ENCODE results near the gene RBM18. TPM values are rescaled to one million over a fixed set of nuclear protein-coding genes. Genes with fewer than 3 reads are reported as not detected.
A peak's percentile ranks its signal among the peaks of the same experiment; 100 is the strongest.

The RBM18 gene
- 10 to 100 TPM; 20.9 to 26.5 (median 21.8) TPM for polyA plus RNA-seq

- peak; percentile 93 to 95 (median 94) for DNase-seq
- Mint-ChIP-seq H3K36me3 (peaks cover 0 to 5% (median 0%) of the 10 kb centered on the region in 3 donors), H3K4me3 (peak within 1 kb of the TSS; percentile 93 to 100 (median 98)), H3K27ac (peak within 1 kb of the TSS; percentile 99 to 100 (median 100)), H3K9me3 (no peaks in the 10 kb centered on the region), H3K4me1 (peaks cover 48 to 64% of the 10 kb centered on the region in 2 donors), H3K27me3 (ENCODE audit: low read depth in 3 of 3) (peaks cover 8 to 14% (median 14%) of the 10 kb centered on the region in 3 donors)
Measured at GRCh38 chr9:122264360-122265148, at the start of gene RBM18, which contains the start of gene MRRF. Gene RBM18, minus strand, starts transcription at chr9:122264840. Its CDS starts 3,348 bp downstream, at chr9:122261492. Gene MRRF, plus strand, starts transcription at chr9:122264882. Its CDS starts 6,010 bp downstream, at chr9:122270892.

- Mint-ChIP-seq H3K27me3 (ENCODE audit: low read depth in 3 of 3) (no peaks in the 10 kb centered on the region), H3K4me1 (no peaks in the 10 kb centered on the region), H3K36me3 (peaks cover 11 to 28% (median 22%) of the 10 kb centered on the region in 3 donors), H3K9me3 (no peaks in the 10 kb centered on the region), H3K27ac (no peak overlapping the region), H3K4me3 (no peak overlapping the region)
- no peak for DNase-seq
Measured at GRCh38 chr9:122314165-122314564, 49.5 kb upstream of the RBM18 start.

- no peaks in the 10 kb centered on the region for H3K9me3 Mint-ChIP-seq
- no peaks in the 10 kb centered on the region for H3K4me1 Mint-ChIP-seq
- no peak overlapping the region for H3K27ac Mint-ChIP-seq
- no peak overlapping the region for H3K4me3 Mint-ChIP-seq
- no peak for DNase-seq
- peaks cover 19 to 41% (median 27%) of the 10 kb centered on the region in 3 donors for H3K36me3 Mint-ChIP-seq
- H3K27me3 Mint-ChIP-seq (ENCODE audit: low read depth in 3 of 3): no peaks in the 10 kb centered on the region
Measured at GRCh38 chr9:122309861-122310260, 45.2 kb upstream of the RBM18 start.

GRCh38 chr9:122307925-122308324 is 43.3 kb upstream of the RBM18 start:
- Mint-ChIP-seq H3K4me1 (no peaks in the 10 kb centered on the region), H3K27ac (no peak overlapping the region), H3K4me3 (no peak overlapping the region), H3K9me3 (no peaks in the 10 kb centered on the region), H3K36me3 (peaks cover 16 to 22% (median 16%) of the 10 kb centered on the region in 3 donors), H3K27me3 (ENCODE audit: low read depth in 3 of 3) (no peaks in the 10 kb centered on the region)
- DNase-seq: no peak

- H3K36me3 Mint-ChIP-seq: peaks cover 12 to 29% (median 18%) of the 10 kb centered on the region in 3 donors
Measured at GRCh38 chr9:122307061-122307460, 42.4 kb upstream of the RBM18 start.

GRCh38 chr9:122302237-122303093 is 37.8 kb upstream of the RBM18 start:
- no peak for DNase-seq
- H3K9me3 Mint-ChIP-seq: no peaks in the 10 kb centered on the region
- no peak overlapping the region for H3K4me3 Mint-ChIP-seq
- no peak overlapping the region for H3K27ac Mint-ChIP-seq
- peaks cover 0 to 1% (median 0%) of the 10 kb centered on the region in 3 donors for H3K27me3 Mint-ChIP-seq (ENCODE audit: low read depth in 3 of 3)
- peaks cover 0 to 3% of the 10 kb centered on the region in 2 donors for H3K4me1 Mint-ChIP-seq
- peaks cover 10 to 33% (median 12%) of the 10 kb centered on the region in 3 donors for H3K36me3 Mint-ChIP-seq

More at GRCh38 chr9:122307061-122307460, 42.4 kb upstream of the RBM18 start:
- Mint-ChIP-seq H3K4me3 (no peak overlapping the region), H3K4me1 (no peaks in the 10 kb centered on the region), H3K9me3 (no peaks in the 10 kb centered on the region), H3K27me3 (ENCODE audit: low read depth in 3 of 3) (no peaks in the 10 kb centered on the region), H3K27ac (no peak overlapping the region)
- DNase-seq: no peak

- no peak overlapping the region for H3K4me3 Mint-ChIP-seq
- H3K4me1 Mint-ChIP-seq: peaks cover 0 to 3% of the 10 kb centered on the region in 2 donors
- H3K9me3 Mint-ChIP-seq: no peaks in the 10 kb centered on the region
- no peak for DNase-seq
- peaks cover 8 to 41% (median 20%) of the 10 kb centered on the region in 3 donors for H3K36me3 Mint-ChIP-seq
- no peak overlapping the region for H3K27ac Mint-ChIP-seq
- peaks cover 0 to 1% (median 0%) of the 10 kb centered on the region in 3 donors for H3K27me3 Mint-ChIP-seq (ENCODE audit: low read depth in 3 of 3)
Measured at GRCh38 chr9:122297512-122297911, 32.9 kb upstream of the RBM18 start.

GRCh38 chr9:122294531-122294930 is 29.9 kb upstream of the RBM18 start:
- H3K9me3 Mint-ChIP-seq: no peaks in the 10 kb centered on the region
- peaks cover 0 to 2% (median 0%) of the 10 kb centered on the region in 3 donors for H3K27me3 Mint-ChIP-seq (ENCODE audit: low read depth in 3 of 3)
- peaks cover 8 to 42% (median 26%) of the 10 kb centered on the region in 3 donors for H3K36me3 Mint-ChIP-seq
- no peak overlapping the region for H3K4me3 Mint-ChIP-seq
- DNase-seq: no peak
- H3K4me1 Mint-ChIP-seq: no peaks in the 10 kb centered on the region
- H3K27ac Mint-ChIP-seq: no peak overlapping the region

- Mint-ChIP-seq H3K27ac (no peak overlapping the region), H3K36me3 (peaks cover 14 to 42% (median 31%) of the 10 kb centered on the region in 3 donors), H3K9me3 (no peaks in the 10 kb centered on the region), H3K27me3 (ENCODE audit: low read depth in 3 of 3) (peaks cover 0 to 2% (median 0%) of the 10 kb centered on the region in 3 donors), H3K4me1 (no peaks in the 10 kb centered on the region), H3K4me3 (no peak overlapping the region)
- no peak for DNase-seq
Measured at GRCh38 chr9:122291458-122291857, 26.8 kb upstream of the RBM18 start.

- no peaks in the 10 kb centered on the region for H3K4me1 Mint-ChIP-seq
- H3K27me3 Mint-ChIP-seq (ENCODE audit: low read depth in 3 of 3): peaks cover 0 to 2% (median 0%) of the 10 kb centered on the region in 3 donors
- no peak overlapping the region for H3K4me3 Mint-ChIP-seq
- no peak overlapping the region for H3K27ac Mint-ChIP-seq
- H3K36me3 Mint-ChIP-seq: peaks cover 17 to 31% (median 28%) of the 10 kb centered on the region in 3 donors
- no peak for DNase-seq
- H3K9me3 Mint-ChIP-seq: no peaks in the 10 kb centered on the region
Measured at GRCh38 chr9:122287214-122287720, 22.6 kb upstream of the RBM18 start.

GRCh38 chr9:122286764-122287163 is 22.1 kb upstream of the RBM18 start:
- Mint-ChIP-seq H3K4me3 (no peak overlapping the region), H3K9me3 (no peaks in the 10 kb centered on the region), H3K27ac (no peak overlapping the region), H3K4me1 (no peaks in the 10 kb centered on the region), H3K27me3 (ENCODE audit: low read depth in 3 of 3) (no peaks in the 10 kb centered on the region), H3K36me3 (peaks cover 14 to 33% (median 30%) of the 10 kb centered on the region in 3 donors)
- DNase-seq: no peak

GRCh38 chr9:122281368-122281767 is 16.7 kb upstream of the RBM18 start:
- Mint-ChIP-seq H3K27me3 (ENCODE audit: low read depth in 3 of 3) (peaks cover 0 to 2% (median 0%) of the 10 kb centered on the region in 3 donors), H3K4me1 (no peaks in the 10 kb centered on the region)
- no peak for DNase-seq

GRCh38 chr9:122277285-122277897 is 12.8 kb upstream of the RBM18 start:
- Mint-ChIP-seq H3K27me3 (ENCODE audit: low read depth in 3 of 3) (peaks cover 0 to 2% (median 0%) of the 10 kb centered on the region in 3 donors), H3K27ac (no peak overlapping the region), H3K4me3 (no peak overlapping the region)

More at GRCh38 chr9:122281368-122281767, 16.7 kb upstream of the RBM18 start:
- Mint-ChIP-seq H3K9me3 (peaks cover 0 to 3% (median 1%) of the 10 kb centered on the region in 6 donors), H3K4me3 (no peak overlapping the region), H3K36me3 (peaks cover 30 to 38% (median 36%) of the 10 kb centered on the region in 3 donors), H3K27ac (no peak overlapping the region)

More at GRCh38 chr9:122277285-122277897, 12.8 kb upstream of the RBM18 start:
- H3K4me1 Mint-ChIP-seq: peaks cover 0 to 1% of the 10 kb centered on the region in 2 donors
- no peak for DNase-seq
- H3K36me3 Mint-ChIP-seq: peaks cover 33 to 52% (median 41%) of the 10 kb centered on the region in 3 donors
- peaks cover 0 to 4% (median 1%) of the 10 kb centered on the region in 6 donors for H3K9me3 Mint-ChIP-seq
